GM18861 (cell line): Measurements from ENCODE around the gene BDKRB1.

Source experiments
- ATAC-seq: cut with Tn5 transposase; IDR thresholded peaks from one replicate; pipeline ENCODE4 v1.9.1; 2021; ENCODE audit not compliant: unreplicated experiment

The BDKRB1 gene

DNA sequence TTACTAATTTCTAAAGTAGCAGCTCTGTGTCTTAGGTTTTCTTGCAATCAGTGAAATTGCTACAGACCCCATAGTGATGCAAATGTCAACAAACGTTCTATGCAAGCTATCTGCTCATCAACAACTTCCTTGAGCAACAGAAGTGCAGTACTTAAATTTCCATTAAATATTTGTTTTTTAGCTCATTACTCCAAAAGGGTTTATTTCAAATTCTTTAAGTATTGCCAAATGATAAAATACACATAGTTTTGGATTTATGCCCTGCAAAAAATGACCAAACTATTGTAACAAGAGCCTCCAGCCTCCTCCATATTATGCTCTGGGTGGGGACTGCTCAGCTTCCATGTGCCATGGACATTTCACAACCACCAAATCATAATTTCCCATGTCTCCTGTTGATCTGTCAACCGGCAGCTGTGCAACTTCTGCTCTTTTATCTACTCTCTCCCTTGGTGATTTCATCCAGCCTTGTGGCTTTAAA, 4.4 kb downstream of the BDKRB1 start:
- ATAC-seq = no peak

DNA sequence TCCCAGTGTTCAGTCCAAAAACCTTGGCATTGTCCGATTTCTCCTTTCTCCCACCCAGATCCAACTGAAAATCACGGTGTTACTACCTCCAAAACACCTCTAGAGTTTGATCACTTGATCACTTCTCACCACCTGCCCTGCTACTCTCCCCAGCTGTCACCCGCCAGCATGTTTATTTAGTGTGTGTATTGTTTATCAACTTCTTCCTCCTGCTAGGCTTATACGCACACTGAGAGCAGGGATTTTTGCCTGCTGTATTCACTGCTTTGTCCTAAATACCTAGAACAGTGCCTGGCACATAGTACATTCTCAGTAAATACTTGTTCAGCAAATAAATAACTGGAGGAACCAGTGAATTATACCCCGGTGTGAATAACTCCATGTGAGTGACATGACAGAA, 5.0 kb downstream of the BDKRB1 start:
- no peak for ATAC-seq

GRCh38 chr14:96261772-96262655, 6.0 kb downstream of the BDKRB1 start:
- no peak for ATAC-seq

- no peak for ATAC-seq
These were observed 7.6 kb downstream of the BDKRB1 start for GRCh38 chr14:96263347-96264199.

DNA sequence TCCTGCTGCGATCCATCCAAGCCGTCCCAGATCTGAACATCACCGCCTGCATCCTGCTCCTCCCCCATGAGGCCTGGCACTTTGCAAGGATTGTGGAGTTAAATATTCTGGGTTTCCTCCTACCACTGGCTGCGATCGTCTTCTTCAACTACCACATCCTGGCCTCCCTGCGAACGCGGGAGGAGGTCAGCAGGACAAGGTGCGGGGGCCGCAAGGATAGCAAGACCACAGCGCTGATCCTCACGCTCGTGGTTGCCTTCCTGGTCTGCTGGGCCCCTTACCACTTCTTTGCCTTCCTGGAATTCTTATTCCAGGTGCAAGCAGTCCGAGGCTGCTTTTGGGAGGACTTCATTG, 8.2 kb downstream of the BDKRB1 start:
- no peak for ATAC-seq

GRCh38 chr14:96264853-96265252, 8.8 kb downstream of the BDKRB1 start:
- ATAC-seq = no peak

DNA sequence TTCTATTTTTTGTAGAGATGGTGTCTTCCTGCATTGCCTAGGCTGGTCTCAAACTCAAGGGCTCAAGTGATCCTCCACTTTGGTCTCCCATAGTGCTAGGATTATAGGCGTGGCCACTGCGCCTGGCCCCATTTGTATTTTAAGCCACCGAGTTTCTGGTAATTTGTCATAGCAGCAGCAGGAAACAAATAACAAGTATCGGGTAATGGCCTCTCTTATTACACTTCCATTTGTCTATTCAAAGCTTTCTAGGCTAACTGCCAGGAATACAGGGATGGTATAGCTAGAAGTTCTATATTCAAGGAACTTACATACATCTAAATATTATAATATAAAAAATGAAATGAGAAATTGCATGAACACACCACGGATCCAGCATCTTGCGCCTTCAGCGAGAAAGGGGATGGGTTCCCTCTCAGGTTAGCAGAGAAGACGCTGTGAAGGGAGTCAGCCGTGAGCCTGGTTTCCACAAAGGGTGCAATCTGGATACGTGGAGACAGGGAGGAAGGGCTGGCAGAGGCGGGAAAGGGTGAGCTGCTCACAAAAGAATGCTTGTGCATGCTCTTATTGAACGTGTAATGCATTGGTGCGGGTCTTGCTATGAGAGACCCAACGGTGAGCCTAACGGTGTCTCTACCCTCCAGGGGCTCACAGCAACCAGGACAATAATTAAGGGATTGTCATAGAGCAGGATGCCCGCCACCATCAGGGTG, 9.5 kb downstream of the BDKRB1 start:
- ATAC-seq = no peak

GRCh38 chr14:96267336-96267735, 11.3 kb downstream of the BDKRB1 start:
- ATAC-seq = no peak

DNA sequence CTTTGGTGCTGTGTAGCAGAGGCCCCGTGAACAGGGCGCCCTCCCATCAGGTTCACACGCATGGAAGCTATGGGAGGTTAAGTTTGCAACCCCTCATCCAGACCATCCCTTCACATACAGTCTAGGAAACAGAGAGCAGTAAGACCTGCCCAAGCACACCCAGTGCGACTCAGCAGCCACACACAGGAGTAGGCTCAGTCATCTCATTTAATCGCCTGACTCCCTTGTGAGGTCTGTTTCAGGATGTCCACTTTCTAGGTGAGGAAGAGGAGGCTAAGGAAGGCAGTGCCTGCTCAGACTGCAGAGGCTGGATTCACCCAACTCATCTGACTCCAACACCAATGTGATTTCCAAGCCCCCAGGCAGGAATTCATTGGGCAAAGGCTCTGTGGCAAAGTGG, 11.9 kb downstream of the BDKRB1 start:
- no peak for ATAC-seq

DNA sequence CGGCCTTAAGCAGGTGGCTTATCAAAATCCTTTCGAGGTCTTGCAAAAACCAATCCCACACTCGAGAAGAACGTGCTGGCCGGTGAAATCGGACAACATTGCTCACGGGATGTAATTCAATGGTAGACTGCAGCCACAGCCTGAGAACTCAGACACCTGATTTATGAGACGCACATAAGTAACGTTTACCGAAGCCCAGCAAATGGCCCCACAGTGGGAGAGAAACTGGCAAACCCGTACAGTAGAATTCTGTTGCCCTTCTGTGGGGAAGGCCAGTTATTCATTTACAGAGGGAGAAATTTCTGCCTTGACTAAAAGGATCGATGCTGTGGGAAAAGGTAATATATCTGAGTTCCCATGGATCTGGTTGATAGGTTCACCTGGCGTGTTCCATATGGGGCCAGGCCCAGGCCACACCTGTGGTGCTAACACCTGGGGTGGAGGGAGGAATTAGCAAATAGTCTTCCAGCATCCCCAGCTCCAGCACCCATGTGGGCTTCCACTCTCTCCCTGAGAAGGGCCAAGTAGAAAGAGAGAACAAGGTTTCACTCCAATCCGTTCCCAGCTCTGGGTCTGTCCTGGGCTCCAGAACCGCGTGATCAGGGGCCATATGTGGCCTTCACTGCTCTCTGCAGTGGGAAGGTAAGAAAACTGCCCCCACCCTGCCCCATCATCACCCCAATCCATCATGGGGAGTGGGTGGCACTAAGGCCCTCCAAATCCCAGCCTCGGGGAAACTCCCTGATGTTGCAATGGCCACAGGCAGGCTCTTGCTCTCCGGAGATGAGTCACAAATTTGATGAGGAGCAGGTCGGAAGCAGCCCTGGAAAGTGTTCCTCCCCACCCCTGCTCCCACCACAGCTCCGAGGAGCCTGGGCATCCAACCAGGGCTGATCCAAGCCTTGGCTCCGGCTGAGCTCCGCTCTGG, 12.7 kb downstream of the BDKRB1 start:
- ATAC-seq = no peak

- no peak for ATAC-seq
These were observed 13.3 kb downstream of the BDKRB1 start for GRCh38 chr14:96269359-96269710.

- no peak for ATAC-seq
These were observed 14.8 kb downstream of the BDKRB1 start for GRCh38 chr14:96270565-96271420.

DNA sequence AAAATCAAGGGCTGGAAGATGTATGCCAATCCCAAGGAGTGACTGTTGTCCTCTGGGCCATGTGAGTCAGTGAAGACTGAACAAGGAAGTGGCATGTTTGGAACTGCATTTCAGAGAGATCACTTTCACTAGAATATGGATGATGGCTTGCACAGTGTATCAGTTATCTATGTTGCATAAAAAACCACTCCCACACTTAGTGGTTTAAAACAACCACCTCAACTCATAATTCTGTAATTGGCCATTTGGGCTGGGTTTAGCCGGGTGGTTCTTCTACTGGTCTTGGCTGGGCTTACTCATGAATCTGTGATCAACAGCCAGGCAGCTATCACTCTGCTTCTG, 15.4 kb downstream of the BDKRB1 start:
- no peak for ATAC-seq

DNA sequence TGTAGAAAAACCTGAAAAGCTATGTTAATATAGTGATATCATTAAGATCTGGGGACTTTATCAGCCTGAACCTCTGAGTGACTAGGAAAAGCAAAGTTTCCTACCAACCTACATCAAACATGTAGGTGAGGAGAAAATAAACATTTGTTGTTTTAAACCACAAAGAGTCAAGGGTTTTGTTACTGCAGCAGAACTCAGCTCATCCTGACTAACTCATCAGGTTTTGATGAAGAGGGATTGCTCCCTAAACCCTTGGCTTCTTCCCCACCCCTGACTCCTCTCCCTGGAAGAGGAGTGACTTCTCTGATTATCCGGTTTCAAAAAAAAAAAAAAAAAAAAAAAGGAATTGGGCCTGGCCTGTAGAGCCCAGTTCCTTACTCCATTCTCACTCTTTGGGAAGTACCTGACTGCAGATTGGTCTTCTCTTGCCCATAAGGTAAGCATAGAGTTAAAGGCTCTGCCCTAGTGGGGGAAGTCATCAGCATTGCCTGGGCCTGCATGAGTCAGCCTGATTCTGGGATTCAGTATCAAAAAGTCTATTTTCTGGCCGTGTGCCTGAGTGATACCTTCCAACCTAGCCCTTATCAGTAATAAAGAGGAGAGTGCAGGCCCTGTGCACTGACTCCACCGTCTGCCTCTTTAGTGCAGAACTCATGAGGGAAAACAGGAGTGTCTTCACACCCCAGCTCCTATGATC, 16.9 kb downstream of the BDKRB1 start:
- ATAC-seq = no peak

GRCh38 chr14:96273629-96274028, 17.6 kb downstream of the BDKRB1 start:
- no peak for ATAC-seq

GRCh38 chr14:96274122-96274521, 18.1 kb downstream of the BDKRB1 start:
- ATAC-seq = no peak

DNA sequence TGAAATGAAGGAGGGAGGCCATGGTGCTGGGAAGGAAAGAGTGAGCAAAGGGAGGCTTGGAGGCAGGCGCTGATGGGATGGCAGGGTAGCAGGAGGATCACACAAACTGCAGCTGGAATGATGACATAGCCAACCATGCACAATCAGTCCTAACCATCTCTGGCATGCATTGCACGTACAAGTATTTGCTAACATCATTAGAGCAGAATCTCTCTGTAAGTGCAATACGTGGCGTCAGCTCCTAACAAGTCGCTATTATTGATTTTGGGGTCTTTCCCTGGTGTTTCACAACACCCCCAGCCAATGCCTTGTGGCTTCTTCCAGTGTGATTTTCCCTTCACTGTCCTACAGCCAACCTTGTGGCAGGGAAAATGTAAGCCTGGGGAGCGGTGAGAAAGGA, 18.5 kb downstream of the BDKRB1 start:
- ATAC-seq = no peak

- ATAC-seq = no peak
These were observed 19.4 kb downstream of the BDKRB1 start for GRCh38 chr14:96275177-96276112.
